ENCODE results near the gene RANGRF. TPM values are rescaled to one million over a fixed set of nuclear protein-coding genes. Genes with fewer than 3 reads are reported as not detected.

RANGRF gene
- total RNA-seq, 4 donors from 2014 or later: 7.8 to 15.4 (median 12.6) TPM

- intact Hi-C loops (cut with DNase I): no loop called here
- H3K4me1 ChIP-seq: peaks cover 6 to 19% (median 10%) of the 10 kb centered on the region in 3 donors
These were observed 38.2 kb downstream of the RANGRF start for GRCh38 chr17:8326511-8327302.

GRCh38 chr17:8327303-8327649 is 38.8 kb downstream of the RANGRF start:
- no peaks in the 10 kb centered on the region for H3K9me3 ChIP-seq
- H3K27me3 ChIP-seq: peaks cover 0 to 59% (median 0%) of the 10 kb centered on the region in 4 donors
- intact Hi-C loops (cut with DNase I): no loop called here
- 27 to 29% methylated on average over 8 of the region's 25 CpGs for WGBS, 2 donors
- no peaks in the 10 kb centered on the region for H3K36me3 ChIP-seq
- DNase-seq: no peak
- TF ChIP-seq CTCF (IDR thresholded peaks at IDR 0.05) (no peak), POLR2A (IDR thresholded peaks at IDR 0.05) (no peak)
- peaks cover 6 to 19% (median 10%) of the 10 kb centered on the region in 3 donors for H3K4me1 ChIP-seq
- peak overlapping the region; percentile 31 to 71 (median 58) for H3K27ac ChIP-seq
- H3K4me3 ChIP-seq: peak overlapping the region; percentile 25 to 61 (median 54)

More at GRCh38 chr17:8326511-8327302, 38.2 kb downstream of the RANGRF start:
- peak overlapping the region; percentile 31 to 71 (median 58) for H3K27ac ChIP-seq
- DNase-seq: no peak
- H3K9me3 ChIP-seq: no peaks in the 10 kb centered on the region
- H3K4me3 ChIP-seq: peak overlapping the region; percentile 25 to 61 (median 54)
- TF ChIP-seq POLR2A (IDR thresholded peaks at IDR 0.05) (no peak), CTCF (IDR thresholded peaks at IDR 0.05) (no peak)
- H3K27me3 ChIP-seq: peaks cover 0 to 59% (median 0%) of the 10 kb centered on the region in 4 donors
- 13 to 21% methylated on average over 7 to 12 of the region's 48 CpGs for WGBS, 2 donors
- H3K36me3 ChIP-seq: no peaks in the 10 kb centered on the region

GRCh38 chr17:8332128-8332527 is 43.7 kb downstream of the RANGRF start:
- intact Hi-C loops (cut with DNase I): no loop called here
- H3K27me3 ChIP-seq: peaks cover 0 to 25% (median 0%) of the 10 kb centered on the region in 4 donors
- WGBS, 2 donors: 85 to 87% methylated on average over 2 of the region's 2 CpGs
- no peak overlapping the region for H3K4me3 ChIP-seq
- H3K4me1 ChIP-seq: peaks cover 3 to 4% (median 4%) of the 10 kb centered on the region in 3 donors
- no peak for TF ChIP-seq POLR2A (IDR thresholded peaks at IDR 0.05)
- no peak for TF ChIP-seq CTCF (IDR thresholded peaks at IDR 0.05)
- no peaks in the 10 kb centered on the region for H3K9me3 ChIP-seq
- DNase-seq: no peak
- no peaks in the 10 kb centered on the region for H3K36me3 ChIP-seq
- no peak overlapping the region for H3K27ac ChIP-seq

- intact Hi-C loops (cut with DNase I): no loop called here
- TF ChIP-seq CTCF (IDR thresholded peaks at IDR 0.05) (no peak), POLR2A (IDR thresholded peaks at IDR 0.05) (no peak)
- 61 to 71% methylated on average over 5 of the region's 5 CpGs for WGBS, 2 donors
- peaks cover 0 to 19% (median 0%) of the 10 kb centered on the region in 4 donors for H3K27me3 ChIP-seq
- H3K9me3 ChIP-seq: no peaks in the 10 kb centered on the region
- H3K4me1 ChIP-seq: no peaks in the 10 kb centered on the region
- DNase-seq: no peak
- H3K27ac ChIP-seq: no peak overlapping the region
- no peak overlapping the region for H3K4me3 ChIP-seq
- no peaks in the 10 kb centered on the region for H3K36me3 ChIP-seq
These were observed 44.2 kb downstream of the RANGRF start for GRCh38 chr17:8332688-8333087.

GRCh38 chr17:8333281-8333680 is 44.8 kb downstream of the RANGRF start:
- H3K27ac ChIP-seq: no peak overlapping the region
- intact Hi-C loops (cut with DNase I): no loop called here
- DNase-seq: no peak
- H3K4me3 ChIP-seq: no peak overlapping the region
- H3K4me1 ChIP-seq: peaks cover 0 to 5% (median 0%) of the 10 kb centered on the region in 3 donors
- WGBS, 2 donors: 65 to 97% methylated on average over 4 of the region's 4 CpGs
- TF ChIP-seq CTCF (IDR thresholded peaks at IDR 0.05) (no peak), POLR2A (IDR thresholded peaks at IDR 0.05) (no peak)
- peaks cover 0 to 14% (median 0%) of the 10 kb centered on the region in 4 donors for H3K27me3 ChIP-seq
- H3K9me3 ChIP-seq: no peaks in the 10 kb centered on the region
- H3K36me3 ChIP-seq: no peaks in the 10 kb centered on the region

All from esophagus squamous epithelium (tissue), 5 donors.